Measurements from ENCODE around the gene MAML3.
A peak's percentile ranks its signal among the peaks of the same experiment; 100 is the strongest.

The MAML3 gene

GRCh38 chr4:140153718-140154571 lies at the start of gene MAML3:
Gene MAML3, minus strand, starts transcription at chr4:140154184. Its CDS starts 857 bp downstream, at chr4:140153327.
- DNase-seq (ENCODE audit: low read depth), result no peak

GRCh38 chr4:140198942-140199341 lies 45.0 kb upstream of the MAML3 start:
- DNase-seq (ENCODE audit: low read depth), result no peak

- DNase-seq (ENCODE audit: low read depth), result no peak
Measured at GRCh38 chr4:140195806-140196205, 41.8 kb upstream of the MAML3 start.

GRCh38 chr4:140189805-140190204 lies 35.8 kb upstream of the MAML3 start:
- no peak for DNase-seq (ENCODE audit: low read depth)

- no peak for DNase-seq (ENCODE audit: low read depth)
Measured at GRCh38 chr4:140188975-140189374, 35.0 kb upstream of the MAML3 start.

- no peak for DNase-seq (ENCODE audit: low read depth)
Measured at GRCh38 chr4:140187316-140187695, 33.3 kb upstream of the MAML3 start.

GRCh38 chr4:140186651-140187315 lies 32.8 kb upstream of the MAML3 start:
- DNase-seq (ENCODE audit: low read depth), result peak; percentile 24

GRCh38 chr4:140186082-140186438 lies 32.1 kb upstream of the MAML3 start:
- no peak for DNase-seq (ENCODE audit: low read depth)

- no peak for DNase-seq (ENCODE audit: low read depth)
Measured at GRCh38 chr4:140185412-140186081, 31.6 kb upstream of the MAML3 start.

GRCh38 chr4:140183270-140183669 lies 29.3 kb upstream of the MAML3 start:
- DNase-seq (ENCODE audit: low read depth), result no peak

- DNase-seq (ENCODE audit: low read depth), result no peak
Measured at GRCh38 chr4:140180577-140180976, 26.6 kb upstream of the MAML3 start.

- DNase-seq (ENCODE audit: low read depth), result no peak
Measured at GRCh38 chr4:140176735-140177134, 22.8 kb upstream of the MAML3 start.

- no peak for DNase-seq (ENCODE audit: low read depth)
Measured at GRCh38 chr4:140174543-140174942, 20.6 kb upstream of the MAML3 start.

- DNase-seq (ENCODE audit: low read depth), result no peak
Measured at GRCh38 chr4:140172960-140173359, 19.0 kb upstream of the MAML3 start.

GRCh38 chr4:140170299-140170698 lies 16.3 kb upstream of the MAML3 start:
- DNase-seq (ENCODE audit: low read depth), result no peak

- DNase-seq (ENCODE audit: low read depth), result no peak
Measured at GRCh38 chr4:140168936-140169335, 15.0 kb upstream of the MAML3 start.

GRCh38 chr4:140168474-140168873 lies 14.5 kb upstream of the MAML3 start:
- DNase-seq (ENCODE audit: low read depth), result no peak

- no peak for DNase-seq (ENCODE audit: low read depth)
Measured at GRCh38 chr4:140163029-140163810, 9.2 kb upstream of the MAML3 start.

- no peak for DNase-seq (ENCODE audit: low read depth)
Measured at GRCh38 chr4:140162596-140162995, 8.6 kb upstream of the MAML3 start.

GRCh38 chr4:140158365-140159030 lies 4.5 kb upstream of the MAML3 start:
- DNase-seq (ENCODE audit: low read depth), result no peak

- no peak for DNase-seq (ENCODE audit: low read depth)
Measured at GRCh38 chr4:140157341-140157740, 3.4 kb upstream of the MAML3 start.
